Adrenal gland (tissue), 12 donors: ENCODE measurements around the gene NR2E1. TPM values are rescaled to one million over a fixed set of nuclear protein-coding genes. Genes with fewer than 3 reads are reported as not detected.
A peak's percentile ranks its signal among the peaks of the same experiment; 100 is the strongest.

Source experiments
- DNase-seq, 7 donors: peaks; one replicate each; pipeline ENCODE4 v3.0.0-alpha.2; 2019 to 2020
- H3K27ac ChIP-seq, 5 donors: fragments of 200-600 bp; sonication (generic) in 4 of 5; 1 replicate in 3 of 5; 2 replicates in 2 of 5; pipeline versions ENCODE4 v1.5.1 to v1.8.0; 2016 to 2020; ENCODE audit warnings: mild to moderate bottlenecking in 1 of 5
- H3K27me3 ChIP-seq: fragments of 200-600 bp; 2 replicates; pipeline ENCODE4 v1.8.0; 2021
- H3K36me3 ChIP-seq, 2 donors: fragments of 200-600 bp; replicated peaks in 1 of 2; 1 replicate in 1 of 2; 2 replicates in 1 of 2; pipeline versions ENCODE4 v1.5.1 to v1.8.0; 2018 to 2022
- H3K4me1 ChIP-seq, 2 donors: fragments of 200-600 bp; replicated peaks in 1 of 2; 1 replicate in 1 of 2; 2 replicates in 1 of 2; pipeline versions ENCODE4 v1.5.1 to v1.8.0; 2018 to 2021
- H3K4me3 ChIP-seq, 4 donors: fragments of 200-600 bp; sonication (generic) in 3 of 4; one replicate each; pipeline ENCODE4 v1.5.1; 2016 to 2018
- H3K9me3 ChIP-seq, 3 donors: fragments of 200-600 bp; sonication (generic) in 1 of 3; replicated peaks in 1 of 3; 1 replicate in 2 of 3; 2 replicates in 1 of 3; pipeline versions ENCODE4 v1.5.1 to v1.8.0; 2016 to 2021
- POLR2A ChIP-seq, 2 donors: fragments of 450-650 bp; IDR thresholded peaks; one replicate each; pipeline ENCODE4 v1.6.1; 2017; ENCODE audit warnings: antibody characterized with exemption in 2 of 2, mild to moderate bottlenecking in 2 of 2, moderate library complexity in 1 of 2
- WGBS, 4 donors: extraction: QIAGEN DNeasy Blood & Tissue Kit in 2 of 4; methylation state at CpG; one replicate each; pipeline versions ENCODE4 v1.1.5 to v1.1.7; 2013 to 2017; 5-methylcytosine and 5-hydroxymethylcytosine counted together
- intact Hi-C, 2 donors: fragments of 100-400 bp; cut with DNase I; formaldehyde crosslinking; loops; one replicate each; pipeline versions ENCODE4 v1.14.1 to v1.15.0; 2022 to 2023
- polyA plus RNA-seq, 3 donors: library from polyadenylated mRNA; stranded (reverse); fragments of 200-250 nt in 2 of 3; fragments of 350-450 nt in 1 of 3; fragmentation: Illumina TruSeq in 1 of 3; extraction: RNeasy Lipid Tissue Mini Kit (QIAGEN cat#74804) in 1 of 3; gene quantifications; one replicate each; pipeline ENCODE4 v1.2.3, GENCODE V29; 2013 to 2014
- total RNA-seq, 9 donors: library from RNA; depleted of rRNA in 4 of 9; stranded (reverse); fragments of >200 nt in 4 of 9; fragments of 120-200 nt in 1 of 9; fragmentation: NEBNext Ultra II Directional in 1 of 9; extraction: Animal tissue kit (Norgen Biotek cat#: 25700) in 1 of 9; gene quantifications; one replicate each; pipeline versions ENCODE4 v1.1.0 to v1.2.4, GENCODE V29; 2013 to 2023
- TF ChIP-seq, protein P1 (sequence below), 6 experiments: fragments of 450-650 bp in 4 of 6; fragments of 200-600 bp in 2 of 6; sonication (generic) in 1 of 6; IDR thresholded peaks; 1 replicate in 5 of 6; 2 replicates in 1 of 6; pipeline versions ENCODE4 v1.5.1 to v1.8.0; 2016 to 2021; ENCODE audit warnings: antibody characterized with exemption in 6 of 6, mild to moderate bottlenecking in 2 of 6, moderate library complexity in 1 of 6
- donor health status: healthy with polysubstance abuse.
- donor health status: Bipolar disorder and iron deficiency.
- donor health status: DM: yes; HTN: yes; CAD: no.
- donor health status: DM: no; HTN: no; CAD: no.
- donor health status: DM: no; HTN: no; CAD: no.
- donor health status: DM: yes; HTN: yes; CAD: no.

Gene NR2E1
- total and polyA plus RNA-seq, 12 donors: 0.08 to 2.3 (median 0.61) TPM; not detected in 3

- H3K4me1 ChIP-seq: peaks cover 0 to 20% of the 10 kb centered on the region in 2 donors
- H3K9me3 ChIP-seq: no peaks in the 10 kb centered on the region
- no peak for DNase-seq
- 15 to 25% (median 23%) methylated on average over 1 of the region's 1 CpG for WGBS, 4 donors
- H3K27me3 ChIP-seq: no peaks in the 10 kb centered on the region
- peaks cover 0 to 26% of the 10 kb centered on the region in 2 donors for H3K36me3 ChIP-seq
- TF ChIP-seq, protein P1, sequence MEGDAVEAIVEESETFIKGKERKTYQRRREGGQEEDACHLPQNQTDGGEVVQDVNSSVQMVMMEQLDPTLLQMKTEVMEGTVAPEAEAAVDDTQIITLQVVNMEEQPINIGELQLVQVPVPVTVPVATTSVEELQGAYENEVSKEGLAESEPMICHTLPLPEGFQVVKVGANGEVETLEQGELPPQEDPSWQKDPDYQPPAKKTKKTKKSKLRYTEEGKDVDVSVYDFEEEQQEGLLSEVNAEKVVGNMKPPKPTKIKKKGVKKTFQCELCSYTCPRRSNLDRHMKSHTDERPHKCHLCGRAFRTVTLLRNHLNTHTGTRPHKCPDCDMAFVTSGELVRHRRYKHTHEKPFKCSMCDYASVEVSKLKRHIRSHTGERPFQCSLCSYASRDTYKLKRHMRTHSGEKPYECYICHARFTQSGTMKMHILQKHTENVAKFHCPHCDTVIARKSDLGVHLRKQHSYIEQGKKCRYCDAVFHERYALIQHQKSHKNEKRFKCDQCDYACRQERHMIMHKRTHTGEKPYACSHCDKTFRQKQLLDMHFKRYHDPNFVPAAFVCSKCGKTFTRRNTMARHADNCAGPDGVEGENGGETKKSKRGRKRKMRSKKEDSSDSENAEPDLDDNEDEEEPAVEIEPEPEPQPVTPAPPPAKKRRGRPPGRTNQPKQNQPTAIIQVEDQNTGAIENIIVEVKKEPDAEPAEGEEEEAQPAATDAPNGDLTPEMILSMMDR (IDR thresholded peaks at IDR 0.05): no peak
- TF ChIP-seq POLR2A (IDR thresholded peaks at IDR 0.05): no peak
- intact Hi-C loops: no loop called here
- no peak overlapping the region for H3K4me3 ChIP-seq
- peak overlapping the region in 2 of 5 donors; percentile 13 to 29 for H3K27ac ChIP-seq
Observed at GRCh38 chr6:108222504-108222903, 56.7 kb downstream of the NR2E1 start.

GRCh38 chr6:108227290-108227689 is 61.5 kb downstream of the NR2E1 start:
- no peaks in the 10 kb centered on the region for H3K36me3 ChIP-seq
- no peak for TF ChIP-seq POLR2A (IDR thresholded peaks at IDR 0.05)
- TF ChIP-seq, protein P1 (IDR thresholded peaks at IDR 0.05): no peak
- intact Hi-C loops: no loop called here
- H3K27me3 ChIP-seq: no peaks in the 10 kb centered on the region
- H3K4me1 ChIP-seq: peaks cover 0 to 29% of the 10 kb centered on the region in 2 donors
- H3K9me3 ChIP-seq: no peaks in the 10 kb centered on the region
- DNase-seq: no peak
- no peak overlapping the region for H3K27ac ChIP-seq
- H3K4me3 ChIP-seq: no peak overlapping the region
- 85 to 90% (median 90%) methylated on average over 3 of the region's 3 CpGs for WGBS, 4 donors

DNA sequence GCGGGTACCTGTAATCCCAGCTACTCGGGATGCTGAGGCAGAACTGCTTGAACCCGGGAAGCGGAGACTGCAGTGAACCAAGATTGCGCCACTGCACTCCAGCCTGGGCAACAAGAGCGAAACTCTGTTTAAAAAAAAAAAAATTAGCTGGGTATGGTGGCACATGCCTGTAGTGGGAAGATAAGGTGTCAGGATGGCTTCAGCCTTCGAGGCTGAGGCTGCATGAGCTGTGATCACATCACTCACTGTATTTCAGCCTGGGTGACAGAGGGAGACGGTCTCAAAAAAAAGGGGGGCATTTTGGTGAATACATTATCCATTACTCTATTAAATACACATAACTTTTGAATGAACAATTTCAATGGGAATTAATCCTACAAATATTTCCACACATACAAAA is 62.6 kb downstream of the NR2E1 start:
- Histone ChIP-seq H3K9me3 (no peaks in the 10 kb centered on the region), H3K4me3 (no peak overlapping the region), H3K36me3 (no peaks in the 10 kb centered on the region), H3K4me1 (peaks cover 0 to 21% of the 10 kb centered on the region in 2 donors), H3K27me3 (no peaks in the 10 kb centered on the region), H3K27ac (no peak overlapping the region)
- DNase-seq: no peak
- 92 to 97% (median 94%) methylated on average over 8 of the region's 8 CpGs for WGBS, 4 donors
- TF ChIP-seq, protein P1 (IDR thresholded peaks at IDR 0.05): no peak
- TF ChIP-seq POLR2A (IDR thresholded peaks at IDR 0.05): no peak
- intact Hi-C loops: no loop called here

DNA sequence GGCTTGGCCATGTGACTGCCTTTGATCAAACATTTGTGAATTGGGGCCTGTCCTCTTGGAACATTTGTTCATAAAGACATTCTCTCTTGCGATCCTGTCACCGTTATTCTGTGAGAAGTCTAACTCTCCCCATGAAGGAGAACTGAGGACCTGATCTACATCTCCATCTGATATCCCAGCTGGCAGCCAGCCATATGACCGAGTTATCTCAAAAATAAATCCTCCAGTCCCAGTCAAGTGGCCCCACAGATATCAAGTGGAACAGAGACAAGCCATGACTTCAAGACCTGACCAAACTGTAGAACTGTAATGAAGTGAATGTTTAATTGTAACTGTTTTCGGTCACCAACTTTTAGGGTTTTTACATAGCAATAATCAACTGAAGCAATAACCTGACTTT is 69.3 kb downstream of the NR2E1 start:
- DNase-seq: peak in 3 of 7 donors; percentile 21 to 44 (median 39)
- TF ChIP-seq, protein P1 (IDR thresholded peaks at IDR 0.05): no peak
- TF ChIP-seq POLR2A (IDR thresholded peaks at IDR 0.05): no peak
- Histone ChIP-seq H3K9me3 (no peaks in the 10 kb centered on the region), H3K4me1 (peaks cover 0 to 9% of the 10 kb centered on the region in 2 donors), H3K27me3 (no peaks in the 10 kb centered on the region), H3K36me3 (no peaks in the 10 kb centered on the region), H3K27ac (no peak overlapping the region), H3K4me3 (no peak overlapping the region)
- 74 to 80% (median 79%) methylated on average over 4 of the region's 4 CpGs for WGBS, 4 donors
- intact Hi-C loops: no loop called here
